Osteoblast (primary cell): ENCODE measurements around the gene PSMA6. TPM values are rescaled to one million over a fixed set of nuclear protein-coding genes. Genes with fewer than 3 reads are reported as not detected.
"Not testable (repeated sequence)": the region's sequence is repeated elsewhere in the genome, so short reads cannot be mapped to it uniquely, and the experiment has no call there.

Experiments used
- DNase-seq: peaks from one replicate; pipeline ENCODE4 v3.0.0; 2011; ENCODE audit warnings: low spot score, mixed read lengths; ENCODE audit not compliant: insufficient read length; ENCODE audit errors: missing footprints
- H2AFZ ChIP-seq: 2 replicates; pipeline ENCODE4 v1.6.0; 2011; ENCODE audit warnings: mild to moderate bottlenecking, low read length
- H3K27ac ChIP-seq: 2 replicates; pipeline ENCODE4 v1.5.1; 2011; ENCODE audit warnings: mild to moderate bottlenecking, low read depth, low read length, moderate library complexity
- H3K27me3 ChIP-seq: 2 replicates; pipeline ENCODE4 v1.6.0; 2012; ENCODE audit warnings: mild to moderate bottlenecking, control low read depth, inconsistent platforms, low read length, moderate library complexity; ENCODE audit not compliant: insufficient read depth
- H3K36me3 ChIP-seq: 2 replicates; pipeline ENCODE4 v1.5.1; 2011; ENCODE audit warnings: mild to moderate bottlenecking, low read length, control low read depth, moderate library complexity; ENCODE audit not compliant: insufficient read depth
- H3K4me1 ChIP-seq: 2 replicates; pipeline ENCODE4 v1.5.1; 2011; ENCODE audit warnings: mild to moderate bottlenecking, low read length, control low read depth, moderate library complexity; ENCODE audit not compliant: insufficient read depth
- H3K4me2 ChIP-seq: 2 replicates; pipeline ENCODE4 v1.6.0; 2011; ENCODE audit warnings: mild to moderate bottlenecking, low read length; ENCODE audit not compliant: insufficient read depth
- H3K4me3 ChIP-seq: fragments of 200-600 bp; sonication (generic); 3 replicates; pipeline ENCODE4 v1.5.1; 2012; ENCODE audit warnings: mild to moderate bottlenecking, low read length, inconsistent platforms; ENCODE audit not compliant: insufficient read depth
- H3K79me2 ChIP-seq: 2 replicates; pipeline ENCODE4 v1.6.0; 2012; ENCODE audit warnings: mild to moderate bottlenecking, low read length, control low read depth, inconsistent platforms; ENCODE audit not compliant: insufficient read depth
- H3K9me3 ChIP-seq: 2 replicates; pipeline ENCODE4 v1.5.1; 2011; ENCODE audit warnings: low read depth, low read length, control low read depth
- H4K20me1 ChIP-seq: 2 replicates; pipeline ENCODE4 v1.6.0; 2012; ENCODE audit warnings: mild to moderate bottlenecking, low read length, control low read depth; ENCODE audit not compliant: insufficient read depth
- total RNA-seq: library from RNA; depleted of rRNA; stranded (reverse); fragments of >200 nt; gene quantifications from 2 replicates; pipeline ENCODE4 v1.2.3, GENCODE V29; 2012
- TF ChIP-seq, protein P1 (sequence below): IDR thresholded peaks from 2 replicates; pipeline ENCODE4 v1.5.1; 2011; ENCODE audit warnings: mild to moderate bottlenecking, low read depth, low read length, moderate library complexity; ENCODE audit errors: extremely low read depth

PSMA6 gene
- total RNA-seq, 1 donor, result 170 TPM

DNA sequence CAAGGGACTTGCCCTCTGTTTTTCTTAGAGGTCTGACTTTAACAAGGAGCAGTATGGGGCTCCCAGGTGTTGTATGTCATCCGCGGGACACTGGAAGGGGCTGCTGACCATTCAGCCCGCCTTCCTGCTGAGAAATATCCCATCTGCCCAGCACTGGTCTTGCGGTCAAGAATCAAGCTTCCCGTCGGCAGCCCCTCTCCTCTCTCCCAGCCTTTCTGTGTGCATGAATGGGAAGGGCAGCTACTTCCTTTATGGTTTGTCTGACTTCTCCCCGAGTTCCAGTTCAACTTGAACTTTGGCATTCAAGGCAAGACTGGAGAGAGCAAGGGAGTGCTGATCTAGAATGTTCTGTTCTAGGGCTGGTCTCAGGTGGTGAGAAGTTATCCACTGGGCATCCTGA, 51.5 kb downstream of the PSMA6 start:
- DNase-seq, result no peak
- no peak overlapping the region for H2AFZ ChIP-seq
- no peaks in the 10 kb centered on the region for H3K9me3 ChIP-seq

DNA sequence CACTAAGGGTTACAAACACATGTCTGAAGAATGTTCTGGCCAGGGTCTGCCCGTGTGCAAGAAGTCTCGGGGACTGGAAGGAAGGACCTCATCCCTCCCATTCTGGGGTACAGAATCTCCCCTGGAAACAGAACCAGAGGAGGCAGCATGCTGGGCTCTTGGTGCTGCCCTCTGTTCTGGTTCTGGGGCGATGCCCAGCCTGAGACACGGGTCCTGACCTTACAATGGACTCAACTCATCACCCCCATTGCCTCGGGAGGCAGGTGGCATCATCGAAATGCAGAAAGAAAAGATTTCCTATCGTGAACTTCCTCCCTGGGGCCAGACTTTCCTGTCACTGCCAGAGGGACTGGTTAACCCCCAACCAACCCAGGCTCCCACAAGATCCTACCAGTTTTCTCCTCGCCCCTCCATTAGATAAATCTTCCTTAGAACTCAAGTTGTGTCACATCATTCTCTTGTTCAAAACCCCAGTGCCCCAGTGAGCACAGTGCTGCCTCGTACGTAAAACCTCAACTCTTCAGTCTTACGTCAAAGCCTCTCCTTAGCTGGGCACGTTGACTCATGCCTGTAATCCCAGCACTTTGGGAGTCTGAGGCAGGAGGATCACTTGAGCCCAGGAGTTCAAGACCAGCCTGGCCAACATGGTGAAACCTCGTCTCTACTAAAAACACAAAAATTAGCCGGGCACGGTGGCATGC, 52.1 kb downstream of the PSMA6 start:
- peak; percentile 26 for DNase-seq
- Histone ChIP-seq H3K9me3 (no peaks in the 10 kb centered on the region), H3K79me2 (no peaks in the 10 kb centered on the region), H3K4me3 (no peak overlapping the region), H2AFZ (no peak overlapping the region), H3K27me3 (no peaks in the 10 kb centered on the region), H3K4me2 (no peak overlapping the region), H3K4me1 (peaks cover 19% of the 10 kb centered on the region), H3K27ac (no peak overlapping the region), H4K20me1 (no peaks in the 10 kb centered on the region), H3K36me3 (no peaks in the 10 kb centered on the region)
- TF ChIP-seq, protein P1, sequence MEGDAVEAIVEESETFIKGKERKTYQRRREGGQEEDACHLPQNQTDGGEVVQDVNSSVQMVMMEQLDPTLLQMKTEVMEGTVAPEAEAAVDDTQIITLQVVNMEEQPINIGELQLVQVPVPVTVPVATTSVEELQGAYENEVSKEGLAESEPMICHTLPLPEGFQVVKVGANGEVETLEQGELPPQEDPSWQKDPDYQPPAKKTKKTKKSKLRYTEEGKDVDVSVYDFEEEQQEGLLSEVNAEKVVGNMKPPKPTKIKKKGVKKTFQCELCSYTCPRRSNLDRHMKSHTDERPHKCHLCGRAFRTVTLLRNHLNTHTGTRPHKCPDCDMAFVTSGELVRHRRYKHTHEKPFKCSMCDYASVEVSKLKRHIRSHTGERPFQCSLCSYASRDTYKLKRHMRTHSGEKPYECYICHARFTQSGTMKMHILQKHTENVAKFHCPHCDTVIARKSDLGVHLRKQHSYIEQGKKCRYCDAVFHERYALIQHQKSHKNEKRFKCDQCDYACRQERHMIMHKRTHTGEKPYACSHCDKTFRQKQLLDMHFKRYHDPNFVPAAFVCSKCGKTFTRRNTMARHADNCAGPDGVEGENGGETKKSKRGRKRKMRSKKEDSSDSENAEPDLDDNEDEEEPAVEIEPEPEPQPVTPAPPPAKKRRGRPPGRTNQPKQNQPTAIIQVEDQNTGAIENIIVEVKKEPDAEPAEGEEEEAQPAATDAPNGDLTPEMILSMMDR, result no peak

More for the DNA sequence above, 51.5 kb downstream of the PSMA6 start:
- H3K27me3 ChIP-seq, result no peaks in the 10 kb centered on the region
- TF ChIP-seq, protein P1, result no peak
- H3K27ac ChIP-seq, result no peak overlapping the region
- H3K4me2 ChIP-seq, result no peak overlapping the region
- H3K4me1 ChIP-seq, result peaks cover 19% of the 10 kb centered on the region
- no peaks in the 10 kb centered on the region for H3K79me2 ChIP-seq
- H4K20me1 ChIP-seq, result no peaks in the 10 kb centered on the region
- no peak overlapping the region for H3K4me3 ChIP-seq
- no peaks in the 10 kb centered on the region for H3K36me3 ChIP-seq

DNA sequence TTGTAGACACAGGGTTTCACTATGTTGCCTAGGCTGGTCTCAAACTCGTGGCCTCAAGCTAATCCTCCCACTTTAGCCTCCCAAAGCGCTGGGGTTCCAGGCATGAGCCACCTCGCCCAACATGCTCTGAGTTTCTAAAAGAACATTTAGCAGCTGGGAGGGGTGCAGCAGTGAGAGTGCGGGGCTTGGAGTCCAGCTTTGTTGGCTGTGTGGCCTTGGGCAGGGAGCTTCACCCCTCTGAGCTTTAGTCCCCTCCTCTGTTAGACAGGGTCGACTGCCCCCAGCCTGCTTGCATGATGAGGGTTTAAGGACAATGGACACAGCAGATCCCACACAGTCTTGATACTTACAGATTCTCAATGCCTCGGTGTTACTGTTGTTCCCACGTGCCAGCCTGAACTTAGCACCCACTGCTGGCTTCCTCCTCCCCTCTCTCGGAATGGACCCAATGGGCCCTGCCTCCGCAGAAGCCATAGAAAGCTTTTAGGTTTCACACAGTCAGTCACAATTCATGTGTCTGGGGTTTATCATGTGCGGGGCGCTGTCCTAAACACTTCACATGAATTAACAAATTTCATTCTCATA, 54.6 kb downstream of the PSMA6 start:
- H2AFZ ChIP-seq, result no peak overlapping the region
- H3K4me3 ChIP-seq, result no peak overlapping the region
- peaks cover 11% of the 10 kb centered on the region for H3K4me1 ChIP-seq
- H3K9me3 ChIP-seq, result no peaks in the 10 kb centered on the region
- no peaks in the 10 kb centered on the region for H3K79me2 ChIP-seq
- TF ChIP-seq, protein P1, result no peak
- no peak overlapping the region for H3K27ac ChIP-seq
- H3K4me2 ChIP-seq, result no peak overlapping the region
- no peaks in the 10 kb centered on the region for H3K36me3 ChIP-seq
- H4K20me1 ChIP-seq, result no peaks in the 10 kb centered on the region
- H3K27me3 ChIP-seq, result no peaks in the 10 kb centered on the region
- DNase-seq, result no peak

DNA sequence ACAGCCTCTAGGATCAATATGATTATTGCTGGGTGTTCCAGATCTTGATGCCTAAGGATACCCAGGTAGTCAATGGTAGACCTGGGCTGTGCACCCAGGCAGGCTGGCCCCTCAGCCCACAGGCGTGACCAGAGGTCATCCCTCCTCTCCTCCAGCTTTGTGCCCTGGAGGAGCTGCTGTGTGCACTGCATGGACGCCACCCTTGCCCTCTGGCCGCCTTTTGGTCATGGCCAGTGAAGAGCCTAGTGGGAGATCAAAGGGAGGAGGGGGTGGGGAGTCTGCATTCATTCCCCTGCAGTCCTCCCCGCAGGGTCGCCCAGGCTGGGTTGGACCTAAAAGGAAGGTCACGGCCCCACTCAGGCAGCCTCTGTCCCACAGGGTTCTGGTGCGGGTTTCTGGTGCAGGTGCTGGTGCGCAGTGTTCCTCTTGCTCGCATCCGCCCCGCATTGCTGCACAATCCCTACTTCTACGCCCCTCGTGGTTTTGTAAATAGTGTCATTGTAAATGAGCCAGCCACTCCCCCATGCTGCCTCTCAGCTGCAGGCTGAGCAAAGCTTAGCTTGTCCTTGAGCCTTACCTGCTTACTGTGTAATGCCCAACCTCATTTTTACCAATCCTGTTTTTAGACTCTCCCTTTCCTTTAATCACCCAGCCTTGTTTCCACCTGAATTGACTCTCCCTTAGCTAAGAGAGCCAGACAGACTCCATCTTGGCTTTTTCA, 55.3 kb downstream of the PSMA6 start:
- Histone ChIP-seq H3K27ac (no peak overlapping the region), H2AFZ (no peak overlapping the region), H3K79me2 (no peaks in the 10 kb centered on the region), H3K27me3 (no peaks in the 10 kb centered on the region), H4K20me1 (no peaks in the 10 kb centered on the region), H3K4me1 (peaks cover 4% of the 10 kb centered on the region), H3K4me2 (no peak overlapping the region), H3K9me3 (no peaks in the 10 kb centered on the region), H3K4me3 (no peak overlapping the region), H3K36me3 (no peaks in the 10 kb centered on the region)
- TF ChIP-seq, protein P1, result no peak
- DNase-seq, result no peak

DNA sequence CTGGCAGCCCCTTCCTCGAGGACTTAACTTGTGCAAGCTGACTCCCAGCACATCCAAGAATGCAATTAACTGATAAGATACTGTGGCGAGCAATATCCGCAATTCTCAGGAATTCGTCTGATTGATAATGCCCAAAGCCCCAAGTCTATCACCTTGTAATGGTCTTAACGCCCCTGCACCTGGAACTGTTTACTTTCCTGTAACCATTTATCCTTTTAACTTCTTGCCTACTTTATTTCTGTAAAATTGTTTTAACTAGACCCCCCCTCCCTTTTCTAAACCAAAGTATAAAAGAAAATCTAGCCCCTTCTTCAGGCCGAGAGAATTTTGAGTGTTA, 55.8 kb downstream of the PSMA6 start:
- H3K36me3 ChIP-seq, H2AFZ ChIP-seq, H3K4me1 ChIP-seq, H3K9me3 ChIP-seq, H3K79me2 ChIP-seq, H4K20me1 ChIP-seq, DNase-seq, H3K27me3 ChIP-seq, H3K4me3 ChIP-seq, H3K4me2 ChIP-seq, H3K27ac ChIP-seq: not testable (repeated sequence)
